Measurements from ENCODE around the gene RPEL1.
A peak's percentile ranks its signal among the peaks of the same experiment; 100 is the strongest.
"Not testable (repeated sequence)": the region's sequence is repeated elsewhere in the genome, so short reads cannot be mapped to it uniquely, and the experiment has no call there.

RPEL1 gene

GRCh38 chr10:103245587-103245986 lies at the start of gene RPEL1:
Gene RPEL1, plus strand, starts transcription at chr10:103245887. Its CDS starts 110 bp downstream, at chr10:103245997.
- DNase-seq (ENCODE audit: low spot score) = not testable (repeated sequence)

GRCh38 chr10:103196516-103196915 lies 49.2 kb upstream of the RPEL1 start:
- no peak for DNase-seq (ENCODE audit: low spot score)

- DNase-seq (ENCODE audit: low spot score) = peak; percentile 63
Measured at GRCh38 chr10:103197174-103197573, 48.5 kb upstream of the RPEL1 start.

GRCh38 chr10:103197903-103198302 lies 47.8 kb upstream of the RPEL1 start:
- DNase-seq (ENCODE audit: low spot score) = no peak

- DNase-seq (ENCODE audit: low spot score) = no peak
Measured at GRCh38 chr10:103198648-103199047, 47.0 kb upstream of the RPEL1 start.

- DNase-seq (ENCODE audit: low spot score) = no peak
Measured at GRCh38 chr10:103199488-103199887, 46.2 kb upstream of the RPEL1 start.

- no peak for DNase-seq (ENCODE audit: low spot score)
Measured at GRCh38 chr10:103202319-103202718, 43.4 kb upstream of the RPEL1 start.

GRCh38 chr10:103203466-103203865 lies 42.2 kb upstream of the RPEL1 start:
- no peak for DNase-seq (ENCODE audit: low spot score)

- peak; percentile 73 for DNase-seq (ENCODE audit: low spot score)
Measured at GRCh38 chr10:103204353-103205255, 41.1 kb upstream of the RPEL1 start.

- not testable (repeated sequence) for DNase-seq (ENCODE audit: low spot score)
Measured at GRCh38 chr10:103205401-103205800, 40.3 kb upstream of the RPEL1 start.

GRCh38 chr10:103206715-103207114 lies 39.0 kb upstream of the RPEL1 start:
- not testable (repeated sequence) for DNase-seq (ENCODE audit: low spot score)

- no peak for DNase-seq (ENCODE audit: low spot score)
Measured at GRCh38 chr10:103207141-103207540, 38.5 kb upstream of the RPEL1 start.

GRCh38 chr10:103207643-103208042 lies 38.0 kb upstream of the RPEL1 start:
- DNase-seq (ENCODE audit: low spot score) = not testable (repeated sequence)

- DNase-seq (ENCODE audit: low spot score) = not testable (repeated sequence)
Measured at GRCh38 chr10:103210262-103210661, 35.4 kb upstream of the RPEL1 start.

- no peak for DNase-seq (ENCODE audit: low spot score)
Measured at GRCh38 chr10:103215601-103216000, 30.1 kb upstream of the RPEL1 start.

- DNase-seq (ENCODE audit: low spot score) = not testable (repeated sequence)
Measured at GRCh38 chr10:103216362-103216761, 29.3 kb upstream of the RPEL1 start.

- DNase-seq (ENCODE audit: low spot score) = no peak
Measured at GRCh38 chr10:103224133-103224532, 21.6 kb upstream of the RPEL1 start.

- DNase-seq (ENCODE audit: low spot score) = not testable (repeated sequence)
Measured at GRCh38 chr10:103224721-103225120, 21.0 kb upstream of the RPEL1 start.

GRCh38 chr10:103225939-103226338 lies 19.7 kb upstream of the RPEL1 start:
- DNase-seq (ENCODE audit: low spot score) = no peak

GRCh38 chr10:103227416-103227815 lies 18.3 kb upstream of the RPEL1 start:
- no peak for DNase-seq (ENCODE audit: low spot score)

- peak; percentile 88 for DNase-seq (ENCODE audit: low spot score)
Measured at GRCh38 chr10:103231047-103231551, 14.6 kb upstream of the RPEL1 start.

- DNase-seq (ENCODE audit: low spot score) = no peak
Measured at GRCh38 chr10:103232131-103232673, 13.5 kb upstream of the RPEL1 start.
